ENCODE measurements around the gene WDFY3. TPM values are rescaled to one million over a fixed set of nuclear protein-coding genes. Genes with fewer than 3 reads are reported as not detected.

The WDFY3 gene
- total RNA-seq, 1 donor from 2014 or later, result 126 TPM

GRCh38 chr4:84651499-84651898, 315.0 kb downstream of the WDFY3 start:
- Histone ChIP-seq H3K27me3 (no peaks in the 10 kb centered on the region), H3K4me3 (no peak overlapping the region), H3K4me1 (peaks cover 8% of the 10 kb centered on the region), H3K36me3 (no peaks in the 10 kb centered on the region), H3K27ac (no peak overlapping the region), H3K9me3 (no peaks in the 10 kb centered on the region)
- TF ChIP-seq, protein P1, sequence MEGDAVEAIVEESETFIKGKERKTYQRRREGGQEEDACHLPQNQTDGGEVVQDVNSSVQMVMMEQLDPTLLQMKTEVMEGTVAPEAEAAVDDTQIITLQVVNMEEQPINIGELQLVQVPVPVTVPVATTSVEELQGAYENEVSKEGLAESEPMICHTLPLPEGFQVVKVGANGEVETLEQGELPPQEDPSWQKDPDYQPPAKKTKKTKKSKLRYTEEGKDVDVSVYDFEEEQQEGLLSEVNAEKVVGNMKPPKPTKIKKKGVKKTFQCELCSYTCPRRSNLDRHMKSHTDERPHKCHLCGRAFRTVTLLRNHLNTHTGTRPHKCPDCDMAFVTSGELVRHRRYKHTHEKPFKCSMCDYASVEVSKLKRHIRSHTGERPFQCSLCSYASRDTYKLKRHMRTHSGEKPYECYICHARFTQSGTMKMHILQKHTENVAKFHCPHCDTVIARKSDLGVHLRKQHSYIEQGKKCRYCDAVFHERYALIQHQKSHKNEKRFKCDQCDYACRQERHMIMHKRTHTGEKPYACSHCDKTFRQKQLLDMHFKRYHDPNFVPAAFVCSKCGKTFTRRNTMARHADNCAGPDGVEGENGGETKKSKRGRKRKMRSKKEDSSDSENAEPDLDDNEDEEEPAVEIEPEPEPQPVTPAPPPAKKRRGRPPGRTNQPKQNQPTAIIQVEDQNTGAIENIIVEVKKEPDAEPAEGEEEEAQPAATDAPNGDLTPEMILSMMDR (IDR thresholded peaks at IDR 0.05), result no peak
- intact Hi-C loops (cut with DNase I), result no loop called here
- ATAC-seq (no peak), DNase-seq (no peak)

GRCh38 chr4:84648863-84649647, 317.4 kb downstream of the WDFY3 start:
- H3K27ac ChIP-seq, result peak overlapping the region; percentile 40

DNA sequence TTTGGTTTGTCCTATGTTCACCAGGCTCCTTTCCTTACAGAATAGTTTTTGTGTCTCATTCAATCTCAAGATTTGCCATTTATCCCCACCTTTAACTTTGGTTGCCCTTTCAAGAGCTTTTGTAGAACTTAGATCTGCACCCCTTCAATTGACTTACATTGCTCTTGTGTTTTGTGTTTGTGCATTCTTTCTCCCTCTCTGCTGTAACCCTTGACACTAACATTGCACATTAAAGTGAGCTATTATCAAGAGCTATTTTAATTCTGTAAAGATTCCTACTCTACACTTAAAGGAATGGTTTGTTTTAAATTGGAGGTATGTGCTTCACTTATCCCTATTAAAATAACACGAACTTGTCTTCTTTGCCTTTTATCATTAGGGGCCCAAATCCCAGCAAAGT, 318.3 kb downstream of the WDFY3 start:
- ATAC-seq, result peak; percentile 57
- Histone ChIP-seq H3K4me3 (no peak overlapping the region), H3K4me1 (peaks cover 10% of the 10 kb centered on the region), H3K27ac (peak overlapping the region; percentile 40), H3K27me3 (no peaks in the 10 kb centered on the region), H3K36me3 (no peaks in the 10 kb centered on the region), H3K9me3 (no peaks in the 10 kb centered on the region)
- TF ChIP-seq, protein P1 (IDR thresholded peaks at IDR 0.05), result no peak
- intact Hi-C loops (cut with DNase I), result no loop called here
- no peak for DNase-seq

More at GRCh38 chr4:84648863-84649647, 317.4 kb downstream of the WDFY3 start:
- peak; percentile 58 for DNase-seq
- TF ChIP-seq, protein P1 (IDR thresholded peaks at IDR 0.05), result no peak
- no peaks in the 10 kb centered on the region for H3K9me3 ChIP-seq
- no peaks in the 10 kb centered on the region for H3K36me3 ChIP-seq
- intact Hi-C loops (cut with DNase I), result no loop called here
- H3K4me1 ChIP-seq, result peaks cover 10% of the 10 kb centered on the region
- ATAC-seq, result peak; percentile 70
- no peak overlapping the region for H3K4me3 ChIP-seq
- H3K27me3 ChIP-seq, result no peaks in the 10 kb centered on the region

- Histone ChIP-seq H3K27ac (peak overlapping the region; percentile 40), H3K4me1 (peaks cover 10% of the 10 kb centered on the region), H3K4me3 (no peak overlapping the region), H3K27me3 (no peaks in the 10 kb centered on the region), H3K36me3 (no peaks in the 10 kb centered on the region), H3K9me3 (no peaks in the 10 kb centered on the region)
- TF ChIP-seq, protein P1 (IDR thresholded peaks at IDR 0.05), result no peak
- no peak for DNase-seq
- no peak for ATAC-seq
- intact Hi-C loops (cut with DNase I), result no loop called here
These were observed 319.1 kb downstream of the WDFY3 start for GRCh38 chr4:84647312-84647884.

DNA sequence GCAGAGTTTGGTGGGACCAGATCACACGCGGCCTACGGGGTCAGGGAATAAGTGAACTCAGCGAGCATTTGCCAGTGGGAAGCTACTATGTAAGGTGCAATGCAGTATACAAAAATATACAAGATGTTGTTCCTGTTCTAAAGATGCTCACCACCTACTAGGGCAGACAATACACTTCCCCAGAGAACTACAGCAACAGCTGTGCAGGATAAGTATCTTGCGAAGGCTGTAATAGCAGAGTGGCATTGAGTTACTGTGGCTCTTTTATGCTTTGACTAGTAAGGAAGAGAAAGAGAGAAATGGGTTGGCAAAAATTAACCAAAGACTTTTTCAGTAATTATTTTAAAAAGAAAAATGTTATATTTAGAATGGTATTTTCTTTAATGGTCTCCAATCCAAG, 322.4 kb downstream of the WDFY3 start:
- TF ChIP-seq, protein P1 (IDR thresholded peaks at IDR 0.05), result no peak
- no peak for ATAC-seq

More for the DNA sequence above, 322.4 kb downstream of the WDFY3 start:
- no peak overlapping the region for H3K27ac ChIP-seq
- peaks cover 9% of the 10 kb centered on the region for H3K36me3 ChIP-seq
- no peak overlapping the region for H3K4me3 ChIP-seq
- H3K4me1 ChIP-seq, result peaks cover 3% of the 10 kb centered on the region
- no peak for DNase-seq
- no peaks in the 10 kb centered on the region for H3K9me3 ChIP-seq
- H3K27me3 ChIP-seq, result no peaks in the 10 kb centered on the region
- intact Hi-C loops (cut with DNase I), result no loop called here
